ENCODE results near the gene ANAPC13. TPM values are rescaled to one million over a fixed set of nuclear protein-coding genes. Genes with fewer than 3 reads are reported as not detected.

ANAPC13 gene
- total RNA-seq, 2 experiments from 2014 or later: 12.9 to 16.8 TPM

GRCh38 chr3:134477938-134478337 is 7.8 kb downstream of the ANAPC13 start:
- POLR2A ChIA-PET: interaction anchor here (0.7 to 1.7 kb wide), 2 partner anchors 8 to 1716 kb away, joined by 3 to 12 read pairs; partner anchors contain the start of genes ANAPC13 and CEP63
- ATAC-seq (ENCODE audit: poor library complexity): no peak
- Mint-ChIP-seq H3K27ac (no peak overlapping the region), H3K36me3 (ENCODE audit: low read depth) (peaks cover 81% of the 10 kb centered on the region), H3K27me3 (no peaks in the 10 kb centered on the region), H3K4me3 (no peak overlapping the region), H3K9me3 (no peaks in the 10 kb centered on the region), H3K4me1 (ENCODE audit: low read depth) (peaks cover 18% of the 10 kb centered on the region)
- Histone ChIP-seq H3K4me1 (ENCODE audit: insufficient read depth, low read length) (peaks cover 4% of the 10 kb centered on the region), H3K27ac (ENCODE audit: low read depth in 1 of 2, low read length in 2 of 2) (no peak overlapping the region), H3K36me3 (ENCODE audit: insufficient read depth, low read length) (peaks cover 65% of the 10 kb centered on the region), H3K4me3 (ENCODE audit: low read length) (no peak overlapping the region), H3K27me3 (ENCODE audit: control insufficient read depth in 1 of 2, insufficient read depth in 2 of 2, low read length in 2 of 2) (no peaks in the 10 kb centered on the region), H3K9me3 (ENCODE audit: control insufficient read depth in 1 of 2, insufficient read depth in 1 of 2, low read length in 2 of 2) (no peaks in the 10 kb centered on the region)
- intact Hi-C loops (cut with DNase I, micrococcal nuclease): loop anchor here in 1 of 2 experiments (10.0 kb wide), 1 partner anchor 663 kb away; no protein-coding TSS in a partner anchor
- TF ChIP-seq CTCF (IDR thresholded peaks at IDR 0.05): no peak
- CTCF ChIA-PET: interaction anchor here (0.5 to 6.4 kb wide), 3 partner anchors 9 to 266 kb away, joined by 3 to 35 read pairs (median 3); no protein-coding TSS in a partner anchor
- no peak for DNase-seq

DNA sequence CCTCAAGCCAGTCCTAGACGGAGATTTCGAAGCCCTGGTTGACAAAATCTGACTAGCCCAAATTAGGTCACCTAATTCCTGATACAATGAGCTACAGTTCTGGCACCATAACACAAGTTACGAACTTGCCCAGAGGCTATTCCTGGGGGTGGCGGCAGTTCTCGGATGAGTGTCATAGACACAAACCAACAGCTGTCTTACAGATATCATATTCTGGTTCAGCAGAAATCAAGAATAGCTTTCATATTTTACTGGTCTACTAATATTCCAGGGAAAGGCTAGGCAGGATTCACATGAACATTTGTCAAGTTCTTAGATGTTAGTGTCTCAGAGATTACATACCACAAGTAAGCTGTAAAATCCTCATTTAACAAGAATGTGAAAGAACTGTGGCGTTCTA is 8.8 kb downstream of the ANAPC13 start:
- POLR2A ChIA-PET: interaction anchor here (0.7 to 1.7 kb wide), 2 partner anchors 9 to 1717 kb away, joined by 3 to 12 read pairs; partner anchors contain the start of genes ANAPC13 and CEP63
- intact Hi-C loops (cut with DNase I, micrococcal nuclease): loop anchor here in 1 of 2 experiments (10.0 kb wide), 1 partner anchor 662 kb away; no protein-coding TSS in a partner anchor
- peaks cover 72% of the 10 kb centered on the region for H3K36me3 Mint-ChIP-seq (ENCODE audit: low read depth)

GRCh38 chr3:134476306-134476705 is 9.5 kb downstream of the ANAPC13 start:
- ATAC-seq (ENCODE audit: poor library complexity): no peak
- Histone ChIP-seq H3K4me1 (ENCODE audit: insufficient read depth, low read length) (peaks cover 4% of the 10 kb centered on the region), H3K36me3 (ENCODE audit: insufficient read depth, low read length) (peaks cover 51% of the 10 kb centered on the region), H3K9me3 (ENCODE audit: control insufficient read depth in 1 of 2, insufficient read depth in 1 of 2, low read length in 2 of 2) (no peaks in the 10 kb centered on the region), H3K27me3 (ENCODE audit: control insufficient read depth in 1 of 2, insufficient read depth in 2 of 2, low read length in 2 of 2) (no peaks in the 10 kb centered on the region), H3K4me3 (ENCODE audit: low read length) (no peak overlapping the region), H3K27ac (ENCODE audit: low read depth in 1 of 2, low read length in 2 of 2) (no peak overlapping the region)
- intact Hi-C loops (cut with DNase I, micrococcal nuclease): loop anchor here in 1 of 2 experiments (10.0 kb wide), 1 partner anchor 662 kb away; no protein-coding TSS in a partner anchor
- ChIA-PET POLR2A (interaction anchor here (1.7 kb wide), 1 partner anchor 9 kb away, joined by 12 read pairs; the partner anchor contains the start of genes ANAPC13 and CEP63), CTCF (interaction anchor here (6.4 kb wide), 1 partner anchor 264 kb away, joined by 35 read pairs; no protein-coding TSS in a partner anchor)
- H3K27me3 Mint-ChIP-seq: no peaks in the 10 kb centered on the region
- H3K36me3 Mint-ChIP-seq (ENCODE audit: low read depth): peaks cover 65% of the 10 kb centered on the region
- peaks cover 11% of the 10 kb centered on the region for H3K4me1 Mint-ChIP-seq (ENCODE audit: low read depth)
- no peak for DNase-seq
- H3K4me3 Mint-ChIP-seq: no peak overlapping the region
- no peak overlapping the region for H3K27ac Mint-ChIP-seq
- H3K9me3 Mint-ChIP-seq: no peaks in the 10 kb centered on the region
- no peak for TF ChIP-seq CTCF (IDR thresholded peaks at IDR 0.05)

More for the DNA sequence above, 8.8 kb downstream of the ANAPC13 start:
- ATAC-seq (ENCODE audit: poor library complexity) (no peak), DNase-seq (no peak)
- Histone ChIP-seq H3K27ac (ENCODE audit: low read depth in 1 of 2, low read length in 2 of 2) (no peak overlapping the region), H3K36me3 (ENCODE audit: insufficient read depth, low read length) (peaks cover 57% of the 10 kb centered on the region), H3K4me1 (ENCODE audit: insufficient read depth, low read length) (peaks cover 4% of the 10 kb centered on the region), H3K4me3 (ENCODE audit: low read length) (no peak overlapping the region), H3K9me3 (ENCODE audit: control insufficient read depth in 1 of 2, insufficient read depth in 1 of 2, low read length in 2 of 2) (no peaks in the 10 kb centered on the region), H3K27me3 (ENCODE audit: control insufficient read depth in 1 of 2, insufficient read depth in 2 of 2, low read length in 2 of 2) (no peaks in the 10 kb centered on the region)
- H3K27me3 Mint-ChIP-seq: no peaks in the 10 kb centered on the region
- H3K4me1 Mint-ChIP-seq (ENCODE audit: low read depth): peaks cover 11% of the 10 kb centered on the region
- TF ChIP-seq CTCF (IDR thresholded peaks at IDR 0.05): no peak
- H3K9me3 Mint-ChIP-seq: no peaks in the 10 kb centered on the region
- CTCF ChIA-PET: interaction anchor here (1.2 to 6.4 kb wide), 3 partner anchors 8 to 265 kb away, joined by 3 to 35 read pairs (median 3); no protein-coding TSS in a partner anchor
- H3K27ac Mint-ChIP-seq: no peak overlapping the region
- no peak overlapping the region for H3K4me3 Mint-ChIP-seq

All from CD4-positive, alpha-beta T cell (primary cell).